Gastroesophageal sphincter (tissue), 3 donors: Measurements from ENCODE around the gene ZNF346.

Experiments used
- POLR2A ChIP-seq, 2 donors: fragments of 450-650 bp; IDR thresholded peaks; one replicate each; pipeline ENCODE4 v1.6.1; 2017; ENCODE audit warnings: antibody characterized with exemption in 2 of 2, mild to moderate bottlenecking in 2 of 2, moderate library complexity in 1 of 2
- TF ChIP-seq, protein P1 (sequence below), 4 experiments: fragments of 200-600 bp in 2 of 4; fragments of 450-650 bp in 2 of 4; sonication (generic) in 1 of 4; IDR thresholded peaks; one replicate each; pipeline ENCODE4 v1.5.1; 2017 to 2019; ENCODE audit warnings: antibody characterized with exemption in 4 of 4, mild to moderate bottlenecking in 2 of 4, moderate library complexity in 2 of 4

- no peak for TF ChIP-seq POLR2A (IDR thresholded peaks at IDR 0.05)
- TF ChIP-seq, protein P1, sequence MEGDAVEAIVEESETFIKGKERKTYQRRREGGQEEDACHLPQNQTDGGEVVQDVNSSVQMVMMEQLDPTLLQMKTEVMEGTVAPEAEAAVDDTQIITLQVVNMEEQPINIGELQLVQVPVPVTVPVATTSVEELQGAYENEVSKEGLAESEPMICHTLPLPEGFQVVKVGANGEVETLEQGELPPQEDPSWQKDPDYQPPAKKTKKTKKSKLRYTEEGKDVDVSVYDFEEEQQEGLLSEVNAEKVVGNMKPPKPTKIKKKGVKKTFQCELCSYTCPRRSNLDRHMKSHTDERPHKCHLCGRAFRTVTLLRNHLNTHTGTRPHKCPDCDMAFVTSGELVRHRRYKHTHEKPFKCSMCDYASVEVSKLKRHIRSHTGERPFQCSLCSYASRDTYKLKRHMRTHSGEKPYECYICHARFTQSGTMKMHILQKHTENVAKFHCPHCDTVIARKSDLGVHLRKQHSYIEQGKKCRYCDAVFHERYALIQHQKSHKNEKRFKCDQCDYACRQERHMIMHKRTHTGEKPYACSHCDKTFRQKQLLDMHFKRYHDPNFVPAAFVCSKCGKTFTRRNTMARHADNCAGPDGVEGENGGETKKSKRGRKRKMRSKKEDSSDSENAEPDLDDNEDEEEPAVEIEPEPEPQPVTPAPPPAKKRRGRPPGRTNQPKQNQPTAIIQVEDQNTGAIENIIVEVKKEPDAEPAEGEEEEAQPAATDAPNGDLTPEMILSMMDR (IDR thresholded peaks at IDR 0.05) = no peak
Observed at GRCh38 chr5:177018341-177018740, 4.2 kb upstream of the ZNF346 start.
